Measurements from ENCODE around the gene SYNM.

SYNM gene

DNA sequence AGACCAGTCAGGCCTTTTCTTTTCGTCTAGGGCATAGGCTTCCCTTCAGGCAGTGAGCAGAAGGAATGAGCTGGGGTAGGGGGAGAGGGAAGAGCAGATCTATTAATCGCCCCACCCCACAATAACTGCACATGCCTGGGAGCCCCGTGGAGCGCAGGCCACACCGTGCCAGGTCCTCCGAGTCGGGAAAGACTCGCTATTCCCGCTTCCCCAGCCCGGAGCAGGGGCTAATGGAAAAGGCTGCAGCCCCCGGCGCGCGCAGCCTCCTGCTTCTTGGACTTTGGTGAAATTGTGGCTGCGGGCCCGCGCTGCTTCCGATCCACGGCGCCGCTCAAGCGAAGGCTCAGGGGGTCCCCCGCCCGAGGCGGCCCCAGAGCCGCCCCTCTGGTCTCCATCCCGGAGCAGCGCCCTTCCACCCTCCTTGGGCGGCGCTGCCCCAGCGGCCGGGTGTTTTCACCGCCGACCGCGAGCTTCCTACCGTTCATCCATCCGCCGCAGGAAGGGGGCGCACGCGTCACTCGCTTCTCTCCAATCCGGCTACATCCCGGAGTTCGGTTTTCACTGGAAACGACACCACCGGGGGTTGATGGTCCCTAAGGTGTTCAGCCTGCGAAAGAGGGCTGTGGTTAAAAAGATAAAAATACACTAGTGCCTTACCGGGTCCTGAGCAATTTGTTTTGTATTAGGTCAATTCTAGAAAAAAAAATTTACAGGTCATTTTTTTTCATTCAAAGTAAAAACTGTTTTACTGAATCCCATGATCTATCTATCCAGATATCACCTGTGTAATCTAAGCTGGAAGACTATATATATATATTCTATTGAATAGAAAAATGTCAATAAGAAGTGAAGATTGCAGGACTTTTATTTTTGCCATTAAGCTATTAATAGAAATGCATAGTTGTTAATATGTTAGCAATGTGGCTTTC, 4.4 kb upstream of the SYNM start:
- Histone ChIP-seq H3K4me3 (ENCODE audit: low read depth, low read length) (peak overlapping the region; percentile 53), H3K9me3 (ENCODE audit: severe bottlenecking) (no peaks in the 10 kb centered on the region), H3K27me3 (ENCODE audit: insufficient read depth, low read depth, severe bottlenecking) (peaks cover 7% of the 10 kb centered on the region), H3K27ac (no peak overlapping the region), H3K36me3 (no peaks in the 10 kb centered on the region)
- TF ChIP-seq, protein P1, sequence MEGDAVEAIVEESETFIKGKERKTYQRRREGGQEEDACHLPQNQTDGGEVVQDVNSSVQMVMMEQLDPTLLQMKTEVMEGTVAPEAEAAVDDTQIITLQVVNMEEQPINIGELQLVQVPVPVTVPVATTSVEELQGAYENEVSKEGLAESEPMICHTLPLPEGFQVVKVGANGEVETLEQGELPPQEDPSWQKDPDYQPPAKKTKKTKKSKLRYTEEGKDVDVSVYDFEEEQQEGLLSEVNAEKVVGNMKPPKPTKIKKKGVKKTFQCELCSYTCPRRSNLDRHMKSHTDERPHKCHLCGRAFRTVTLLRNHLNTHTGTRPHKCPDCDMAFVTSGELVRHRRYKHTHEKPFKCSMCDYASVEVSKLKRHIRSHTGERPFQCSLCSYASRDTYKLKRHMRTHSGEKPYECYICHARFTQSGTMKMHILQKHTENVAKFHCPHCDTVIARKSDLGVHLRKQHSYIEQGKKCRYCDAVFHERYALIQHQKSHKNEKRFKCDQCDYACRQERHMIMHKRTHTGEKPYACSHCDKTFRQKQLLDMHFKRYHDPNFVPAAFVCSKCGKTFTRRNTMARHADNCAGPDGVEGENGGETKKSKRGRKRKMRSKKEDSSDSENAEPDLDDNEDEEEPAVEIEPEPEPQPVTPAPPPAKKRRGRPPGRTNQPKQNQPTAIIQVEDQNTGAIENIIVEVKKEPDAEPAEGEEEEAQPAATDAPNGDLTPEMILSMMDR (IDR thresholded peaks at IDR 0.05; ENCODE audit: low read depth, low read length) = peak; percentile 89
- DNase-seq = peak; percentile 85

DNA sequence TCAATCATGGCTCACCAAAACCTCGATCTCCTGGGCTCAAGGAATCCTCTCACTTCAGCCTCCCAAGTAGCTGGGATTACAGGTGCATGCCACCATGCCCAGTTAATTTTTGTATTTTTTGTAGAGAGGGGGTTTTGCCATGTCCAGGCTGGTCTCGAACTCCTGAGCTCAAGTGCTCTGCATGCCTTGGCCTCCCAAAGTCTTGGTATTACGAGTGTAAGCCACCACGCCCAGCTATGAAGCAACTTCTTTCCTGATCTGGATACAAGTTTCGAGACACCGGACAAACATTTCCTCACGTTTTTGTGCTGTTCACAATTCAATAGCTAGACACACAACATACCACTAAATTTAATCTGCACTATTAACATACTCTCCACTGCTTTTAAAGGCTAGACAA, 3.4 kb upstream of the SYNM start:
- no peaks in the 10 kb centered on the region for H3K9me3 ChIP-seq (ENCODE audit: severe bottlenecking)
- H3K27me3 ChIP-seq (ENCODE audit: insufficient read depth, low read depth, severe bottlenecking) = peaks cover 7% of the 10 kb centered on the region
- H3K4me3 ChIP-seq (ENCODE audit: low read depth, low read length) = no peak overlapping the region
- no peak for DNase-seq
- H3K27ac ChIP-seq = no peak overlapping the region
- TF ChIP-seq, protein P1 (IDR thresholded peaks at IDR 0.05; ENCODE audit: low read depth, low read length) = no peak
- H3K36me3 ChIP-seq = no peaks in the 10 kb centered on the region

DNA sequence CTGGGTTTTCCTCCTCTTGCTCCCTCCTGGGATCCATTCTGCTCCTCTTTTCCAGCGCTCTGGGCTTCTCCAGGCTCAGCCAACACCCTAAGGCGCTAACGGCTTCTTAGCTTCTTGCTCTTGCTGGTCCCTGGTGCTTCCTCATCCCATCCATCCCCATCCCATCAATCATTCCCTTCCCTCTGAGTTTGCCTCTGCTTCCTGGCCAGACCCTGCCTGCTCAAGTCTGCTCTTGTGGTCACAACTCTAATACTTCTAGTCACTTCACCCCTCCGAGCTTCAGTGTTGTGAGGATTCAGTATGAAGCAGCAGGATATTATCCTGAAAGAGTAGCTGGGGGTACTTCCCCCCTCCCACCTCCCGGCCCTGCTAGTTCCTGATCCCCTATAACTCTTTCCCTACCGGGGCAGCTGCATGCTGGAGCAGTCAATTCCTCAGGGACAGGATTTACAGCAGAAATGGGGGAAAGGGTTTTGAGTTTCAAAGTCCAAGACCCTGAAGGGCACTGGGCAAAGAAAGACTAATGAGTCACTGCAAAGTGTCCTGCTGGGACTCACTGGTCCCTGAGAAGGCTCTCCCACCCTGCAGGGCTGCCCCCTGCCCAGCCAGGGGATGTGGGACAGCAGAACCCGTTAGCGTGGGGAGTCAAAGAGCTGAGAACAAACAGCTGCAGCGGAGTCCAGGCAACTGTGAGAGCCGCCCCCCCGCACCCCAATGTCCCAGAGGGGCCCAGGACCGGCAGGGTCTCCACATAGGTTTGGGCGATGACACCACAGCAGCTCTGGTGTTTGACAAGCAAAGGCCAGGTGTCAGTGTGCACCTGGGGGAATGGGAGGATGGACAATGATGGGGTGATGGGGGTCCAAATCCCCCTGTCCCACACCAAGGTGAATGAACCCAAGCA, 2.3 kb upstream of the SYNM start:
- no peak for DNase-seq
- no peak overlapping the region for H3K4me3 ChIP-seq (ENCODE audit: low read depth, low read length)
- H3K36me3 ChIP-seq = peaks cover 3% of the 10 kb centered on the region; the same call in 1 of the 2 replicates
- no peak overlapping the region for H3K27ac ChIP-seq
- TF ChIP-seq, protein P1 (IDR thresholded peaks at IDR 0.05; ENCODE audit: low read depth, low read length) = no peak
- peaks cover 7% of the 10 kb centered on the region for H3K27me3 ChIP-seq (ENCODE audit: insufficient read depth, low read depth, severe bottlenecking)
- no peaks in the 10 kb centered on the region for H3K9me3 ChIP-seq (ENCODE audit: severe bottlenecking)

DNA sequence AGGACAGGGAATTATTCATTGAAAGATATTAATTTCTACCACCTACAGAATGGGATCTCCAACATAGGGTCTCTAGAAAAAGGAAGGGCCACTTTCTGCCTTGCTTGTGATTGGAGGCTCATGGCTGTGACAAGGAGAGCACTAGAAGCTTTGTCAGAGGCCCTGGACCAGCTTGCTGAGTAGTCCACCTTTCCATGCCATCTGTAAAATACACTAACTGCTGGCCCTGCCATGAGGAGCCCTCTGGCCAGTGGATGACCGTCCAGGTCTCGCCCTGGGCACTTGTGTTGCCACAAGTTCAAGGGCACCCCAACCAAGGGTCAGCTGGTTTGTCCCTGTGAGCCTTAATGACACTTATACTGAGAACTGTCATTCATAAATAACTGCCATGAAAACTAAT, 1.6 kb upstream of the SYNM start:
- H3K27ac ChIP-seq = no peak overlapping the region
- H3K9me3 ChIP-seq (ENCODE audit: severe bottlenecking) = no peaks in the 10 kb centered on the region
- H3K27me3 ChIP-seq (ENCODE audit: insufficient read depth, low read depth, severe bottlenecking) = peaks cover 7% of the 10 kb centered on the region
- DNase-seq = no peak
- H3K4me3 ChIP-seq (ENCODE audit: low read depth, low read length) = no peak overlapping the region
- H3K36me3 ChIP-seq = peaks cover 3% of the 10 kb centered on the region; the same call in 1 of the 2 replicates
- TF ChIP-seq, protein P1 (IDR thresholded peaks at IDR 0.05; ENCODE audit: low read depth, low read length) = no peak

DNA sequence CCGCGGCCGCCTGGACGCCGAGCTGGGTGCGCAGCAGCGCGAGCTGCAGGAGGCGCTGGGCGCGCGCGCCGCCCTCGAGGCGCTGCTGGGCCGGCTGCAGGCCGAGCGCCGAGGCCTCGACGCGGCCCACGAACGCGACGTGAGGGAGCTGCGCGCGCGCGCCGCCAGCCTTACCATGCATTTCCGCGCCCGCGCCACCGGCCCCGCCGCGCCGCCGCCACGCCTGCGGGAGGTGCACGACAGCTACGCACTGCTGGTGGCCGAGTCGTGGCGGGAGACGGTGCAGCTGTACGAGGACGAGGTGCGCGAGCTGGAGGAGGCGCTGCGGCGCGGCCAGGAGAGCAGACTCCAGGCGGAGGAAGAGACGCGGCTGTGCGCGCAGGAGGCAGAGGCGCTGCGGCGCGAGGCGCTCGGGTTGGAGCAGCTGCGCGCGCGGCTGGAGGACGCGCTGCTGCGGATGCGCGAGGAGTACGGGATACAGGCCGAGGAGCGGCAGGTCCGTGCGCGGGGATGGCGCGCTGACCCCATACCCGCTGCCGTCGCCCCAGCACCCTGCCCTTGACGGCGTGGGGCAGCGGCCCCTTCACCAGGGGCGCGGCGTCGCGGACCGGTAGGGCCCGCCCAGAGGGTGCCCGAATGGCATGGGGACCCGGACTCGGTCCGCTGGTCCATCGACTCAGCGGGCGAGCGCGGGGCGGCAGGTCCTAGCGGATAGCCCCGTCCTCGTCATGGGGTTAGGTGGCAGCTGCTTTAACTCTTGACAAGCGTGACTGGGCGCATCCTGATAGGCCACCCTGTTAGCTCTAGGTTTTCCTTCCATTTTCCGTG, 848 bp downstream of the SYNM start:
- Histone ChIP-seq H3K27ac (peak overlapping the region; percentile 80), H3K4me3 (ENCODE audit: low read depth, low read length) (peak overlapping the region; percentile 75)

More for the DNA sequence above, 848 bp downstream of the SYNM start:
- TF ChIP-seq, protein P1 (IDR thresholded peaks at IDR 0.05; ENCODE audit: low read depth, low read length) = peak; percentile 54
- no peaks in the 10 kb centered on the region for H3K27me3 ChIP-seq (ENCODE audit: insufficient read depth, low read depth, severe bottlenecking)
- H3K36me3 ChIP-seq = peaks cover 10% of the 10 kb centered on the region; the same call in 1 of the 2 replicates
- H3K9me3 ChIP-seq (ENCODE audit: severe bottlenecking) = no peaks in the 10 kb centered on the region
- peak; percentile 82 for DNase-seq

Measured in WERI-Rb-1 (cell line).